ENCODE data around the gene HECTD1. TPM values are rescaled to one million over a fixed set of nuclear protein-coding genes. Genes with fewer than 3 reads are reported as not detected.

Gene HECTD1
- total and polyA plus RNA-seq, 3 donors from 2014 or later: 124 to 235 (median 232) TPM

GRCh38 chr14:31159682-31160296, 47.8 kb downstream of the HECTD1 start:
- DNase-seq: no peak
- intact Hi-C loops (cut with DNase I; ENCODE audit: low total_unique reads): no loop called here
- no peaks in the 10 kb centered on the region for H3K9me3 ChIP-seq
- no peaks in the 10 kb centered on the region for H3K36me3 ChIP-seq (ENCODE audit: low read depth, missing control alignments)
- WGBS, 2 donors: 75 to 79% methylated on average over 13 of the region's 13 CpGs
- no peak overlapping the region for H3K27ac ChIP-seq
- no peak for TF ChIP-seq CTCF (IDR thresholded peaks at IDR 0.05)
- TF ChIP-seq POLR2A (IDR thresholded peaks at IDR 0.05): no peak
- no peaks in the 10 kb centered on the region for H3K27me3 ChIP-seq
- H3K4me1 ChIP-seq: no peaks in the 10 kb centered on the region
- no peak overlapping the region for H3K4me3 ChIP-seq

DNA sequence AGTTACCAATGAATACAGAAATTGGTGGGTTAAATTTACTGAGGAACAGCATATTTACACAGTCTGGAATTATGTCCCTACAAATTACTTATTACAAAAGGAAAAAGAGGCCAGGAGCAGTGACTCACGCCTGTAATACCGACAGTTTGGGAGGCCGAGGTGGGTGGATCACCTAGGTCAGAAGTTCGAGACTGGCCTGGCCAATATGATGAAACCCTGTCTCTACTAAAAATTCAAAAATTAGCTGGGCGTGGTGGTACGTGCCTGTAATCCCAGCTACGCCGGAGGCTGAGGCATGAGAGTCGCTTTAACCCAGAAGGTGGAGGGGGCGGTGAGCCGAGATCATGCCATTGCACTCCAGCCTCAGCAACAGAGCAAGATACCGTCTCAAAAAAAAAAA, 52.6 kb downstream of the HECTD1 start:
- H3K36me3 ChIP-seq (ENCODE audit: low read depth, missing control alignments): no peaks in the 10 kb centered on the region
- WGBS, 2 donors: 80 to 81% methylated on average over 12 of the region's 12 CpGs
- no peak overlapping the region for H3K27ac ChIP-seq
- intact Hi-C loops (cut with DNase I; ENCODE audit: low total_unique reads): no loop called here
- no peaks in the 10 kb centered on the region for H3K4me1 ChIP-seq
- DNase-seq: no peak
- no peaks in the 10 kb centered on the region for H3K9me3 ChIP-seq
- no peak for TF ChIP-seq CTCF (IDR thresholded peaks at IDR 0.05)
- no peak for TF ChIP-seq POLR2A (IDR thresholded peaks at IDR 0.05)
- no peaks in the 10 kb centered on the region for H3K27me3 ChIP-seq
- no peak overlapping the region for H3K4me3 ChIP-seq

- H3K4me1 ChIP-seq: no peaks in the 10 kb centered on the region
- no peaks in the 10 kb centered on the region for H3K9me3 ChIP-seq
- no peaks in the 10 kb centered on the region for H3K36me3 ChIP-seq (ENCODE audit: low read depth, missing control alignments)
- WGBS, 2 donors: 87 to 96% methylated on average over 10 to 11 of the region's 11 CpGs
- intact Hi-C loops (cut with DNase I; ENCODE audit: low total_unique reads): no loop called here
- TF ChIP-seq CTCF (IDR thresholded peaks at IDR 0.05) (no peak), POLR2A (IDR thresholded peaks at IDR 0.05) (no peak)
- H3K27me3 ChIP-seq: no peaks in the 10 kb centered on the region
- H3K27ac ChIP-seq: no peak overlapping the region
- no peak overlapping the region for H3K4me3 ChIP-seq
- no peak for DNase-seq
Measured at GRCh38 chr14:31142455-31143087, 65.0 kb downstream of the HECTD1 start.

- no peaks in the 10 kb centered on the region for H3K27me3 ChIP-seq
- intact Hi-C loops (cut with DNase I; ENCODE audit: low total_unique reads): no loop called here
- no peaks in the 10 kb centered on the region for H3K4me1 ChIP-seq
- 95 to 97% methylated on average over 4 of the region's 4 CpGs for WGBS, 2 donors
- no peak for DNase-seq
- H3K9me3 ChIP-seq: no peaks in the 10 kb centered on the region
- TF ChIP-seq POLR2A (IDR thresholded peaks at IDR 0.05) (no peak), CTCF (IDR thresholded peaks at IDR 0.05) (no peak)
- no peaks in the 10 kb centered on the region for H3K36me3 ChIP-seq (ENCODE audit: low read depth, missing control alignments)
- no peak overlapping the region for H3K27ac ChIP-seq
- H3K4me3 ChIP-seq: no peak overlapping the region
Measured at GRCh38 chr14:31139301-31139847, 68.2 kb downstream of the HECTD1 start.

All from testis (tissue), 3 donors.